GM21360 (cell line): ENCODE results near the gene JAKMIP1.

Experiments
- ATAC-seq: cut with Tn5 transposase; IDR thresholded peaks from one replicate; pipeline ENCODE4 v1.9.1; 2021; ENCODE audit warnings: mild to moderate bottlenecking, moderate library complexity; ENCODE audit not compliant: unreplicated experiment

The JAKMIP1 gene

GRCh38 chr4:6047130-6047673 lies 153.1 kb downstream of the JAKMIP1 start:
- ATAC-seq: no peak

DNA sequence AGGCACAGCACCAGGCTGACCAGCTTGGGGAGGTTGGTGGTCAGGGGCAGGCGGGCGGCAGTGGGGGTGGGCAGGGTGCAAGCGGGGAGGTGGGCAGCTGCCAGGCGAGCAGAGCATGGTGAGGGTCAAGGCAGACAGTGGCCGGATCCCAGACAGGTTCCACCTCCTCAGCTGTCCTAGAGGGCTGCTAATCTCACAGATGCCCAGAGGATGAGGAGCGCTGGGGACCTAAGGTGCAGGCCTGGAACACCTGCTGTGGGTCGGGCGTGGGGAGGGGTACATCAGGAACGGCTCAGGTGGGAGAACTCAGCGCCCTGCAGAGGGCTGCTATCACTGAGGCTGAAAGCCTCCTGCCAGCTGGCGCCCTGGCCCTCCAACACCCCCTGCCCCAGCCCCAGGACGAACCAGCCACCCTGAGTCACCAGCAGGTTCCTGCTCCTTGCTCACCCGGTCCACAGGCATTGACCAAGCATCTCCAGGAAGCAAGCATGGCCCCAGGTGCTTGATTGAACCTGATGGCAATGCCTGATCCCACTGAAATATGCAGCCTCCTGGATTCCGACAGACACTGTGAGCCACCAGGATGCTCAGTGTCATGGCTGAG lies 153.7 kb downstream of the JAKMIP1 start:
- ATAC-seq: no peak

GRCh38 chr4:6044805-6045204 lies 155.5 kb downstream of the JAKMIP1 start:
- ATAC-seq: no peak

GRCh38 chr4:6044276-6044675 lies 156.1 kb downstream of the JAKMIP1 start:
- no peak for ATAC-seq

- no peak for ATAC-seq
Observed at GRCh38 chr4:6043843-6044242, 156.5 kb downstream of the JAKMIP1 start.

DNA sequence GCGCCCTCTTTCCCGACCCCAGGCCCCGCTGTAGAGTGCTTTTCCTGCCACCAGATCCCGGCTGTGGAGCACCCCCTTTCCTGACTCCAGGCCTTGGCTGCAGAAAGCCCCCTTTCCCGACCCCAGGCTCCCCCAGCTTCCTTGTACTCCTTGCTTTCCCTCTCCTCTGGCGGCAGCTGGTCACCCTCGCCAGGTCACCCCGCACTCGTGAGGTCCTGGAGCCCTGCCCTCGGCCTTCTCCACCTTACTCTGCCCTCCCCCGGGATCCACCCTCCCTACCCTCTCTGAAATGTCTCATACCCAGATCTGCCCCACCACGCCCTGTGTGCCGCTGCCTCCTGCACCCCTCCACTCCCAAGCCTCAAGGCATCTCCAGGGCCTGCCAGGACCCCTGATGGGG lies 157.2 kb downstream of the JAKMIP1 start:
- ATAC-seq: no peak

- no peak for ATAC-seq
Observed at GRCh38 chr4:6042293-6043063, 157.9 kb downstream of the JAKMIP1 start.

DNA sequence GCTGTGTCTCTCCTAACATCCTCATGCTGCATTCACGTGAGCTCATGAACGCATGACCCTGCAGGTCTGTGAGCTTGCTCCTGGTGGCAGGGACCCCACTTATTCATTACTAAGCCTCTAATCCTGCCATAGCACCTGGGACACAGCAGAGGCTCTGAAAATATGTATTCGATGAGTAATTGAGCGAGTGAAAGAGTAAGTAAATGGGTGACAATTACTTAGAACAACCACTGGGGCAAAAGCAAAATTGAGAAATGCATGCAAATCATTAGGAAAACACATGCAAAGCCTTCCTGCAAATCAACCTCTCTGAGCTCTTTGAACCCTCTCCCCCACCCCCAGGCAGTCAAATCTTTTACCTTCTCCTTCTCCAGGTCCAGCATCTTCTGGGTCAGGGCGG lies 158.5 kb downstream of the JAKMIP1 start:
- ATAC-seq: no peak

GRCh38 chr4:6038711-6039110 lies 161.6 kb downstream of the JAKMIP1 start:
- no peak for ATAC-seq

- ATAC-seq: no peak
Observed at GRCh38 chr4:6035786-6036185, 164.6 kb downstream of the JAKMIP1 start.

DNA sequence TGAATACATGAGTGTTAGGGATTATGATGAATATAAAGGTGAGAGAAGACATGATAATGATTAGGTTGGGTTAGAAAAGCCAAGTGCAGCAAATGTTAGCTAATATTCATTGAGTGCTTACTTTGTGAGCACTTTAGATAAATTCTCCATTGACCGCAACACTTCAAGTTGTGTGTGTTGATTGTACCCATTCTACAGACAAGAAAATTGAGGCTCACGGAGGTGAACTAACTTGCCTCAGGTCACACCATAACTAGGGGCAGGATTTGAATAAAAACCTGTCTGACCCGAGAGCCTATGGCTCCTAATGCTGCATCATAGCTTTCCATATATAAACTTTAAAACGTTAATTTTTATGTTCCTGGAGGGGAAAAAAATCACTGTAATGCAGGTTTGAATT lies 167.0 kb downstream of the JAKMIP1 start:
- no peak for ATAC-seq

DNA sequence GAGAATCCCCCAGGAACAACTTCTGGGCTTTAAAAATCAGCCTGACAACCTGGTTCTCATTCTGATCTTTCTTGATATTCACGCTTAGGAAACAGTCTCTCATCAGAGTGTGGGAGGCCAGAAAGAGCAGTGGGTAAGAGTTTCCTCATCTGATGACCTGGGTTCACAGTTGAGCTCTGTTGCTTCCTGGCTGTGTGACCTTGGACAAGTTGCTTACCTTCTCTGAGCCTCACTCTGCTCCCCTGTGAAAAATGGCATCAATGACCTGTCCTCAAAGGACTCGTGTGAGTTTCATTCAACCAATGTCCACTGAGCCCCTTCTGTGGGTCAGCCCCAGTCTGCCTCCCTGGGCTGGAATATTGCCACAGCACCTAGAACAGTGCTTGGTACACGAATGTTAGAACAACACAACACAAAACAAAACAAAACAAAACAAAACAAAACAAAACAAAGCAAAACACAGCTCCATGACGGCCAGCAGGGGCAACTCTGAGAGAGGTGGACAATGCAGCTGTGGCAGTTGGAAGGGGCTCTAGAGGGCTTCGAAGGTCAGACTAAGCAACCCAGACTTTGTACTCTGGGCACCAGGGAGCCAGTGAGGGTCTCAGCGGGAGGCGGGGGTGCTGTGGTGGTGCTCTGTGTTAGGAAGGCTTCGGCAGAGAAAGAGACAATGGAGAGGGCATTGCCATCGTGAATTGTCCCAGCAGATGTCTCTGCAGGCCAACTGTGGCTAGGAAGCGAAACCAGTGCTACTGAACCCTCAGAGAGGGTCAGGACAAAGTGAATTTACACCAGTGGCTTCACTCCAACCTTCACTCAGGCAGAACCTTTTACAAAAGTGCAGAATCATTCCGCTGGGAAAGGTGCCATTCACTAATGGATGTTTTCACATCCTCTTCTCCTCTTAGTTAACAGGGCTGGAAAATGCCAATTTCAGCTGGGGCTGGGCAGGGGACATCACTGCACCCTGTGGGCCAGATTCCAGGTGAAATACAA lies 167.8 kb downstream of the JAKMIP1 start:
- ATAC-seq: no peak

DNA sequence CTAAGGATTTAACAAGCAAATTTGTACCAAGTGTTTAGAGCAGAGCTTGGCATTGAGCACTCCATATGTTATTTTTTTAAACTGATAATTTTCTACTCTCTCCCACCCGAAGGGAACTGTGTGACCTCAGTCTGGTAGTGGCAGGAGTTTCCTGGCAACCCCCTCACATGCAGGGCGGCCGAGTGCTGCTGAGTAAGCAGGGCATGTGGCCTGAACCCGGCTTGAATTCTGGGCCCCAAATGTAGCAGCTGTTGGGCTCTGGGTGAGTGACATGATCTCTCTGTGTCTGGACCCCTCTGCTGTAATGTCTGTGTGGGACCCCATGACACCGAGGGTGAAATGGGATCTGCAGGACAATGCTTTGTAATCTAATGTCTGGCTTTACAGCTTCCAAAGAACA lies 168.5 kb downstream of the JAKMIP1 start:
- no peak for ATAC-seq

GRCh38 chr4:6030679-6031078 lies 169.7 kb downstream of the JAKMIP1 start:
- no peak for ATAC-seq

DNA sequence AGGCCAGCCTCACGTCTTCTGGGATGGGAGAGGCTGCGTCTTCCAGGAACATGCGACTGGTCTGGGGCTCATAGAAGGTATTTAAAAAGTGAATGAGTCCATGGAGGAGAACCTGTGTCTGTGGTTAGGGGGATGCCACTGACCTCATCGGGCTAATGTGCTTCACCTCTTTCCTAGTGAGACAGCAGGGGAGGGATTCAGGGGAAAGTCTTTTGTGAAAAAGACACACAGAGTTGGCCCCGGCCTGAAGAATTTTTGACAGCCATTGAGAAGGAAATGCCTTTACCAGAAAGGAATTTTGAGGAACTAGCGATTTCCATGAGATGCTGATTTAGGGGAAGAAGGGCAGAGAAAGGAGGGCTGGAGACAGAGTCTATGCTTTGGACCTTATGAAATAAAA lies 171.1 kb downstream of the JAKMIP1 start:
- no peak for ATAC-seq

- ATAC-seq: no peak
Observed at GRCh38 chr4:6028168-6028567, 172.2 kb downstream of the JAKMIP1 start.

DNA sequence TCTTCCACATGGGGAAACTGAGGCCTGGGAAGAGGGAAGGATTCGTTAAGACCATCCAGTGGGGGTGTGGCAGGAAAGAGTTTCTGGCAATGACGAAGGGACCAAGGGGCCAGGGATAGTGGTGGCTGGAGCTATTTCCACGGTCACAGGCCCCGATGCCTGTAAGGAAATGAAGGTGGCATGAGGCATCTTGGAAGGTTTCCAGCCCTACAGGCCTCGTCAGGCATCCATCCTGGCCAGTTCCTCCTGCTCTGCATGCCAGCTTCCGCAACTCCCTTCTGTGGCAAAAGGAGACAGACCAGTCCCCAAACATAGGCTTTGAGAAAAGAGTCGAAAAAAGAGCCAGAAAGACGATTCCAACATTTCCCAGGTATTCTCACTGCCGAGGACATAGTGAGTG lies 173.0 kb downstream of the JAKMIP1 start:
- ATAC-seq: no peak

DNA sequence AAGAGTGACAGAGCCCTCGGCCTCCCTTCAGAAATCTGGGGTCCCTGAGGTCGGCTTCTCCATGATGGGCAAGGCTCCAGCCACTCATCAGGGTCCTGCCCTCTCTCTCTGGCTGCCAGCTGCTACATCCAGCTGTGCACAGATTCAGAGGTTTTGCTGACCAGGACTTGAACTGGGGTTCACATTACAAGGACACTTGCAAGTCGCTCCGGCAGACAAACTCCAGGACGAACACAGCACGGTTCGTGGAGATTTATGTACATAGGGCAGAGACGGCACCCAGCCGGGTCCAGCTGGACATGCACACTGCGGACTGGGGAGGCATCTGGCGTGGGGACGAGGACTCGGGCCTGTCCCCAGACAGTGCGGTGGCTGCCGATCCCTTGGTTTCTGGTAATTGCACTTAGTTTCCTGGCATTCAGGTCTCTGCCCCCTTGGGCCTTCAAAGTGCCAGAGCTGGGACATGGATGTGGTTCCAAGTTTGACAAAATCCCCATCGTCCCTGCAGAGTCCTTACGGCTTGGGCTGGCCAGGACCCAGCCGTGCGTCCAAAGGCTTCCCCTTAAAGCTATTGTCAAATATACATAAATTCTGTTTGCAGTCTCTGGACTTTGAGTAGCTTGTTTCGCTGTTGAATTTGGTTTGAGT lies 175.9 kb downstream of the JAKMIP1 start:
- no peak for ATAC-seq

GRCh38 chr4:6023731-6024130 lies 176.6 kb downstream of the JAKMIP1 start:
- ATAC-seq: no peak

DNA sequence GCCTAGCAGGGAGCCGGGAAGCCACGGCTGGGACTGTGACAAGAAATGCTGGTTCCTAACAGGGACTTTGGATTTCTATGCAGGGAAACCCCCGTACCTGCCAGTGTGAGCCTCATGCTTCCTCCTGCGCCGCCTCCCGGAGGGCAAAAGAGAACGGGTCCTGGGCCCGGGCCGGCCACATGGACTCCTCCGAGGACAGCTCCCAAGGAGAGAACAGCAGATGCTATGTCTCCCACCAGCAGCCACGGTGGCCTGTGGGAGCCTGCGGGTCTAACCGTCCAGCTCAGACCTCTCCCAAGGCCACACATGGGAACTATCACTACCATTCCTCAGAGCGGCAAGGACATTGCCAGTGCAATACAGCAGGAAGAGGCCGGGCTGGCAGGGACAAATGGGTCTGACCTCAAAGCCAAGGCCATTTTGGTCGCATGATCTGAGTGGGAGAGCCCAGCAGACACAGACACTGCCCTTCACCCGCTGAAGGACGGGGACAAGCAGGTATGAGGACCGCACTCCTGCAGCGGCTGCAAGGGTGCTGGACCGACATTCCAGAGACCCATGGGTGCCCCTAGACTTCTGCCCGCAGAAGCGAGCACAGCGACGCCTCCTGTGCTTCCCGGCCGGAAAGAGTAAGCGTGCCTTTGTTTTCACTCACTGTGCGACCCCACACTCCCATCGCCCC lies 177.6 kb downstream of the JAKMIP1 start:
- ATAC-seq: no peak
